ENCODE measurements around the gene PTGER1. TPM values are rescaled to one million over a fixed set of nuclear protein-coding genes. Genes with fewer than 3 reads are reported as not detected.

The PTGER1 gene
- total and polyA plus RNA-seq, 9 of the 15 experiments (the other 6 are each of a cell fraction or from before 2014, with no cell fraction given): 0.06 to 0.36 (median 0.31) TPM; not detected in 5

DNA sequence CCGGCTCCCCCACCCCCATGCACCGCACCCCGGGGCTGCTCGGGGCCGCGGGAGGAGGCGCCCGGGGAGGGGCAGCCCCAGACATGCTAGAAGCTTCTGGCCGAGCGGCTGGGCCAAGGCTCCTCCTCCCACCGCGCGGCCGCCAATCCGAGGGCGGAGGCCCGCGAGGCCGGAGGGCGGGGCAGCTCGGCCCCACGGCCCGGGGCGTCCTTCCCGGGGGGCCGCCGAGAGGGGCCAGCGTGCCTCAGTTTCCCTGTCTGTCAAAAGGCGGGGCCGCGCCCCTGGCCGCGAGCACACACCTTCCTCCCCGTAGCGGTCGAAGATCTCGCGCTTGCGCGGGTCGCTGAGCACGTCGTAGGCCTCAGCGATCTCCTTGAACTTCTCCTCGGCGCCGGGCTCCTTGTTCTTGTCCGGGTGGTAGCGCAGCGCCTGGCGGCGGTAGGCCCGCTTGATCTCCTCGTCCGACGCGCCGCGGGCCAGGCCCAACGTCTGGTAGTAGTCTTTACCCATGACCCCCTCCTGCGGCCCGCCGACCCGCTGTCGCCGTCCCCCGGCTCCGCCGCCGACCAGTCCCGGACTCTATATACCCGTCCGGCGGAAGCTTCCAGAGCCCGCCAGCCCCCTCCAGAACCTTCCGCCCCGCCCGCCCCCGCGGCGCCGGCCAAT is 42.8 kb upstream of the PTGER1 start, which contains the start of gene DNAJB1 (continued):
- TF ChIP-seq REST (IDR thresholded peaks at IDR 0.05; ENCODE audit: borderline replicate concordance): no peak
- no peak for TF ChIP-seq REST (CRISPR knock-in tag; IDR thresholded peaks at IDR 0.05; ENCODE audit: low read depth)
- no peak for TF ChIP-seq JUNB (CRISPR knock-in tag; conservative IDR thresholded peaks at IDR 0.05)
- TF ChIP-seq MAZ (CRISPR knock-in tag; conservative IDR thresholded peaks at IDR 0.05 in 1 of 2, IDR thresholded peaks at IDR 0.05 in 1 of 2): peak; percentile 73 to 90
- TF ChIP-seq, protein P1, sequence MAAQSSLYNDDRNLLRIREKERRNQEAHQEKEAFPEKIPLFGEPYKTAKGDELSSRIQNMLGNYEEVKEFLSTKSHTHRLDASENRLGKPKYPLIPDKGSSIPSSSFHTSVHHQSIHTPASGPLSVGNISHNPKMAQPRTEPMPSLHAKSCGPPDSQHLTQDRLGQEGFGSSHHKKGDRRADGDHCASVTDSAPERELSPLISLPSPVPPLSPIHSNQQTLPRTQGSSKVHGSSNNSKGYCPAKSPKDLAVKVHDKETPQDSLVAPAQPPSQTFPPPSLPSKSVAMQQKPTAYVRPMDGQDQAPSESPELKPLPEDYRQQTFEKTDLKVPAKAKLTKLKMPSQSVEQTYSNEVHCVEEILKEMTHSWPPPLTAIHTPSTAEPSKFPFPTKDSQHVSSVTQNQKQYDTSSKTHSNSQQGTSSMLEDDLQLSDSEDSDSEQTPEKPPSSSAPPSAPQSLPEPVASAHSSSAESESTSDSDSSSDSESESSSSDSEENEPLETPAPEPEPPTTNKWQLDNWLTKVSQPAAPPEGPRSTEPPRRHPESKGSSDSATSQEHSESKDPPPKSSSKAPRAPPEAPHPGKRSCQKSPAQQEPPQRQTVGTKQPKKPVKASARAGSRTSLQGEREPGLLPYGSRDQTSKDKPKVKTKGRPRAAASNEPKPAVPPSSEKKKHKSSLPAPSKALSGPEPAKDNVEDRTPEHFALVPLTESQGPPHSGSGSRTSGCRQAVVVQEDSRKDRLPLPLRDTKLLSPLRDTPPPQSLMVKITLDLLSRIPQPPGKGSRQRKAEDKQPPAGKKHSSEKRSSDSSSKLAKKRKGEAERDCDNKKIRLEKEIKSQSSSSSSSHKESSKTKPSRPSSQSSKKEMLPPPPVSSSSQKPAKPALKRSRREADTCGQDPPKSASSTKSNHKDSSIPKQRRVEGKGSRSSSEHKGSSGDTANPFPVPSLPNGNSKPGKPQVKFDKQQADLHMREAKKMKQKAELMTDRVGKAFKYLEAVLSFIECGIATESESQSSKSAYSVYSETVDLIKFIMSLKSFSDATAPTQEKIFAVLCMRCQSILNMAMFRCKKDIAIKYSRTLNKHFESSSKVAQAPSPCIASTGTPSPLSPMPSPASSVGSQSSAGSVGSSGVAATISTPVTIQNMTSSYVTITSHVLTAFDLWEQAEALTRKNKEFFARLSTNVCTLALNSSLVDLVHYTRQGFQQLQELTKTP (IDR thresholded peaks at IDR 0.05; ENCODE audit: low read depth in 1 of 2, partially characterized antibody in 2 of 2): no peak
- no peak for TF ChIP-seq ATF1 (CRISPR knock-in tag; IDR thresholded peaks at IDR 0.05)
- TF ChIP-seq ATF1 (tag; IDR thresholded peaks at IDR 0.05): 0 out of 2 replicates have a peak, but pooled peaks have one; percentile 48
- TF ChIP-seq SMAD1 (IDR thresholded peaks at IDR 0.05; ENCODE audit: low read depth, low read length, partially characterized antibody): peak; percentile 86
- no peak for TF ChIP-seq LEF1 (IDR thresholded peaks at IDR 0.05)
- TF ChIP-seq E2F4 (CRISPR knock-in tag; IDR thresholded peaks at IDR 0.05; ENCODE audit: low read depth): no peak
- no peak for TF ChIP-seq ARID3B (CRISPR knock-in tag; IDR thresholded peaks at IDR 0.05; ENCODE audit: borderline replicate concordance)
- peak in 1 of 2 experiments; percentile 74; a peak in 2 of 4 replicates for TF ChIP-seq CSDE1 (IDR thresholded peaks at IDR 0.05)
